Limb (tissue), 2 donors: ENCODE measurements around the gene STK25.
"Not testable (repeated sequence)": the region's sequence is repeated elsewhere in the genome, so short reads cannot be mapped to it uniquely, and the experiment has no call there.

Experiments
- DNase-seq, 2 donors: peaks; one replicate each; pipeline ENCODE4 v3.0.0-alpha.2; 2016; ENCODE audit errors: extremely low spot score in 2 of 2

Gene STK25

DNA sequence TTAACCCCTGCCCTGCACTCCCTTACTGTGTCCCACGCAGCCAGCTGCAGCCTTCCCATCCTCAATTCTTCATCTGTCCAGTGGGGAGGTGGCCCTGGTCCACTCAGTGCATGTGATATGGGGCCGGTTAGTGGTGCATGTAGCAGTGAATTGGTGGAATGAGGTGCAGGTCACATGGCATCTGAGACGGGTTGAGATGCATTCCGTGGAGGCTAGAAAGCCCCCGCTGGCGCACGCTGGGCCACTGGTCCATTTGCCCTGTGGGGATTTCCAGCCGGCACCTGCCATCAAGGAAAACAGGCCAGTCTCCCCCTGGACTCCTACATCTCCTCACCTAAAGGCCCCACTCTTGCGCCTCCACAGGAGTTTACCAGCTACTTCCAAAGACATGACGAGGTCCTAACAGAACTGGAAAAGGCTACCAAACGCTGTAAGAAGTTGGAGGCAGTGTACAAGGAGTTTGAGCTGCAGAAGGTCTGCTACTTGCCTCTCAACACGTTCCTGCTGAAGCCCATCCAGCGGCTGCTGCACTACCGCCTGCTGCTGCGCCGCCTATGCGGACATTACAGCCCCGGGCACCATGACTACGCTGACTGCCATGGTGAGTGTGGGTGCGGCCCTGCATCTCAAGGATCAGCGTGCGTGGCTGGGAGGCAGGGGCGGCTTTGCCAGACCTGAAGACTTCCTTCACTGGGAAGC is 40.5 kb downstream of the STK25 start:
- DNase-seq: no peak

DNA sequence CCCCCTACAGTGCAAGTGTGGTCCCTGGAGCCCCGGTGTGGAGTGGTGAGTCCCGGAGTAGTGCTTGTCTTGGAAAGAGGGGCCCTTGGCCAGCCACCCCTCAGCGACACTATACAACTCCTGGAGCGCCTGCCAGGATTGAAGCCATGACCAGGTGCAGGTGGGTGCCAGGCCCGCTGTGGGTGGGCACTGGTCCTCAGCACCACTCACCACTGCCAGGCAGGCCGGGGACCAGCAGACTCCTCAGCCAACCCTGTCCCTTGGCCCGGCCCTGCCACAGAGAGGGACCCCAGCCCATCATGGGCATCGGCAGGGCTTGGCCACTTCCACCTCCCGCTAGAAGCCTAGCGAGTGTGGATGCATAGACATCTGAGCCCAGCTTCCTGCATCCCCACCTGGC is 42.2 kb downstream of the STK25 start:
- no peak for DNase-seq

DNA sequence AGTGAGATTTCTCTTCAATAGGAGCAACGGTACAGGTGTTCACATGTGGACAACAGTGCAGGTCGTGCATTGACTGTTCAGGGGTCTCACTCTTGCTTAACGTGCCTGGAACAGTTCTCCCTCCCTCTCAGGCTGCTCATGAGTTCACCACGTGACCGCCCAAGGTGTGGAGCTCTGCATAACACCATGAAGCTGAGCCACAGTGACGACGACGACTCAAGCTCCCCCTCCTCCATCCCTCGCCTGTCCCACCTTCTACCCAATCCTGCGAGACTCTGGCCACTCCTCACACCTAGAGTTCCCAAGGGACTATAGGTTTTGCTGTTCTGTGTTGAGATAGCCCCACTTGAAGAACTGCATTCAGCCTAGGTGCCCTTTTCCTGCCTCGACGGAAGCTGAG is 42.8 kb downstream of the STK25 start:
- DNase-seq: no peak

DNA sequence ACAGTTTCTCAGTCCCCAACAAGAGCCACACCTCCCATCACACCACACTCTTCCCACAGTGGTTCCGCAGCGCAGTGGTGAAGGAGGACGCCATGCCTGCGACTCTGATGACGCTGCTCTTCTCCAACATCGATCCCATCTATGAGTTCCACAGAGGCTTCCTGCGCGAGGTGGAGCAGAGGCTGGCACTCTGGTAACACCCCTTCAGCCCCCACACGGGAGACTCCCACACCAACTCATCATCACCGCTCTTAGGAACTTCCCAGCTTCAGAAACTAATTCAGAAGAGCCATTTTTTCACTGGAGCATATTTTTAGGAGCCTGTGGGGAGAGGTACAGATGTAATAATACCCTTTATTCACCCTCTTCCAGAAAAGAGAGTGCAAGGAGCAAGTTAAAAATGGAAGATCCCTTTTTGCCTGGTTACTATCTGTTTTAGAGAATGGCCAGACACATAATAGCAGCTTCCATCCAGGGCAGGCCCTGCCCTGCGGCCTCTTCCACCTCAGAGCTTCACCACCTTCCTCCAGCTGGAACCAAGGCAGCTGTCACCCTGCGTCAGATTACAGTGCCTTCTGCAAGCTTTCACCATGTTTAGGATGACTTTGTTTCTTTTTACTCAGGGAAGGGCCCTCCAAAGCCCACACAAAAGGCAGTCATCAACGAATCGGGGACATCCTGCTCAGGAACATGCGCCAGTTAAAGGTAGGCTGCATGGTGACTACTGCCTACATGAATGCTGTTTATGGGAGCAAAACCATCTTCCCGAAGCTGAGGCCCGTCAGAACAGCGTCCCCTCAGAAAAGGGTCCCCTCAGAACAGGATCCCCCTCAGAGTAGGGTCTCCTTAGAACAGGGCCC is 44.9 kb downstream of the STK25 start:
- no peak for DNase-seq

DNA sequence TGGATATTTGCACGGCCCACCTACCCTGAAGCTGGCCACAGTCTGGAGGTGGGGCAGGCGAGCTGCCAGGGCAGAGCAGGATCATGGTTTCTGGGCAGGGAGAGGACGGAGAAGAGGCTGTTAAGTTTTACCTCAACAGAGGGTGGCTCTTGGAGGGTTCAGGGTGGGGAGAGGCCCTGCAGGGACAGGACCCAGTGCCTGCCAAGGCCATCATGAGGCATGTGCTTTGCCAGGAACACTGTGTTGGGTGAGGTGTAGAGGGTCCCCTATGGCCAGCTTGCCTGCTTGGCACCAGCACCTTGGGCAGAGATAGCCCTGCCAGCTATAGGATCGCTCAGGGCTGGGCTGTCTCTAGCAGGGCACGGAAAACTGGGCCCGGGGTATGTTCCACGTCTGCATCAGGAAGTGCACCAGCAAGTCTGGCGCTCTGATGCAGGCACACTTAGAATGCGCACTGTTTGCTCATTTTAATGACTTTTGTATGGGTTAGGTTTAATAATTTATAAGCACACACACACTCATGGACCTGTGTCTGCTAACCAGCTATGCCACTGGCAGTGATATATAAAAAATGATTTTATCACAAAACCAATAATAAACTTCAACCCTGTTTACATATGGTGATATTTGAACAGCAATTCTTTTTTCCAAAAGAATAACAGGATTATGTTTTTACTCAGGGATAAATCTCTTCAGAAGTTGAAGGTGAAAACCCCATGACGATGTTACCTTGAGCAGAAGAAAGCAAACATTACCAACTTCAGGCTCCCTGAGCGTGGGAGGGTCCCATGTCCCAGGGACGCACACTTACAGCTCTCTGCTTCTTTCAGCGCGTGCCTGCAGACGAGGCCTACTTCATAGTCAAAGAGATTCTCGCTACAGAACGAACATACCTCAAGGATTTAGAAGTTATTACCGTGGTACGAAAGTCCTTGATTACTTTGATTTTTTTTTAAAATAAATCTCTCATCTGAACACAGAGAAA is 46.4 kb downstream of the STK25 start:
- no peak for DNase-seq

DNA sequence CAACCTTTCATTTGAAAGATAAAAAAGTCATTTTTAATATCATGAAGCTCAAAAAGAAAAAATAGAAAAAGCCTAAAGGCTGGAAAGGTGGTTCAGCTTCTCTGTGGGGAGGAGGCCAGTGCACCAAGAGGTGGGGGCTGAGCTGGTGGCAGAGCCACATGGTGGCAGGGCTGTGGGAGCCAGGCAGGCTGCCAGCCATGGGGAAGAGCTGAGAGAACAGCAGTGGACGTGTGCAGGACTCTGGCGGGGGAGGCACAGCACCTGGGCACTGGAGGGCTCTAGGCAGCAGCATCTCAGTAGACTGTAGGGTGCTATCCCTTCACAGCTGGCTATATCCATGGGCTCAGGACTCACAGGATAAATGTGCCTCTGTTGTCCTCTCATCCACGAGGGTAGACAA is 47.8 kb downstream of the STK25 start:
- no peak for DNase-seq

DNA sequence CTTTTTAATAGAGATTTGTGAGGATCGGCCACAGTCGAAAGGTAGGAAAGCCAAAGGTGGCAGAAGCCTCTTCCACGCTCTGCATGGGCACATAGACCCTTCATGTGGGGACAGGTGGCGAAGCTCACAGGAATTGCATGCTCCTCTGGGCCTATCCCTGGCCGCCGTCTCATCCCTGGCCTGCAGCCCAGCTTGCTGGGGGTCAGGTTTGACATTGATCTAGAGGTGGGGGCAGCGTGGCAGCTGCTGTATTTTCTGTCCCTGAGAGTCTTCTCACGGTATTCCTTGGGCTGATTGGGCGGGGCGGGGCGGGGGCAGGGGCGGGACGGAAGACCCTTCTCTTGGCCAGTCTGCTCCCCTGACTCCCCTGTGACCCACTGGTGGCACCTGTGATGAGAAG is 48.9 kb downstream of the STK25 start:
- DNase-seq: no peak

DNA sequence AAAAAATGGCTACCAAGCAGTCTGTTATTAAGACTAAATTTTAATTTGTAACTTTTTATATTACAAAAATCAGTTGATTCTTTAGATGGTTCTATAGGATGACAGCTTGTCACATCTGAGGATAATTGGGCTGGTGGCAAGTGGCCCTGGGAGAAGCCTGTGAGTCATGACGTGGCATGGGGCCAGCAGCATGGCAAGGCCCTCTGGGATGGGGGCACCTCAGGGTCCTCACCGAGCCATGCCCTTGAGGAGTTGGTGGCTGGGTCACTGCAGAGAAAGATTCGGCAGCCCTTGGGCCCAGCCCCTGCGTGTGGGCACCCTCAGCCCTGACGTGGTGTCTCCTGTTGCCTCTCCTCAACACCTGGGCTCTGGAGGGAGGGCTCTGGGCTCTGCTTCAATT is 49.7 kb downstream of the STK25 start:
- DNase-seq: no peak

DNA sequence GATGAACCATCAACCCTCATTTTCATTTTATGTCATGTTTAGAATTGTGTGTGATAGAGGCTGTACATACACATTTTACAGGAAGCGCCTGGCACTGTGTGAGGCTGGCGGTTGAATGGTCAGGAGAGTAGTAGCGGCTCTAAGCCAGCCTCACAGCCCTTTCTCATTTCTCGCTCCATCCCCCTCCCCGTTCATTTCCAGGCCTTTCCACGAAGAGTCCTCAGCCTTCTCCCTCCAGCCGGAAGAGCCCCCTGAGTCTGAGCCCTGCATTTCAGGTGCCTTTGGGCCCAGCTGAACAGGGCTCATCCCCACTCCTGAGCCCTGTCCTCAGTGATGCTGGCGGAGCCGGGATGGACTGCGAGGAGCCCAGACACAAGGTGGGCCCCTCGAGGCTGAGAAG is 51.8 kb downstream of the STK25 start:
- DNase-seq: no peak

DNA sequence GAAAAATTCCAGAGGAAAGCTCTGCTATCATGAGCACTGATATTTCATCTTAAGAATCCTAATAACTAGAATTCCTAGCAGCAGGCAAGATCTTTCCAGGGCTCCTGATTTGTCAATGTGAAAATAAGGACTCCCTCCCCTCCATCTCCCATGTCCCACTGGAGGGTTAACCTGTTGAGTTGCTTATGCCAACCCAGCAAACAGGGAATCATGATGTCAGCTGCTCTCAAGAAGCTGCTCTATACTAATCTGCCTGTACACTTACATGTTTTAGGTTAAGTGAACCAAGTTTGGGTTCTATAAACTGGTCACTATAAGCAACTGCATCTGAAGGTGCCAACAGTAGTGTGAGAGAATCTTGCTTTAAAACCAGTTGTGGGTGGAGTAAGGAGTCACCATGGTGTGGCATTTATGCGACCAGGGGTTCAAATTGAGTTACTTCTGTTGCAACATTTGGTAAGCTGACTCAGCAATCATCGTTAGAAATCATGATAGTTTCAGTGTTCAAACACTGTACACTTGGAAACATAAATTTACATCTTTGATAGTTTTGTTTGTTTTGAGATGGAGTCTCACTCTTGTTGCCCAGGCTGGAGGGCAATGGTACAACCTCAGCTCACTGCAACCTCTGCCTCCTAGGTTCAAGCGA is 53.4 kb downstream of the STK25 start:
- no peak for DNase-seq

DNA sequence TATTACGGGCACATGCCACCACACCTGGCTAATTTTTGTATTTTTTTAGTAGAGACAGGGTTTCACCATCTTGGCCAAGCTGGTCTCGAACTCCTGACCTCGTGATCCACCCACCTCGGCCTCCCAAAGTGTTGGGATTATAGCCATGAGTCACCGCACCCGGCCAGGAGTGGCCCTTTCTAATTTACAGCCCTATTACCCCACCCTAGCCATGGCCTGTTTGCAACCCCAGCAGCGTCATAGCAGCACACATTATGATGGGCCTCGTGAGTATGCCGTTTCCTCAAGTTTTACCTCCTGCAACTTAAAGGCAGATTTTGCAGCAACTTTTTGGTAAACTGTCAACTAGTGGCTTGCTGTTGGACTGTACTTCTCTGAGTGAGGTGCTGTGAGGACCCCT is 54.5 kb downstream of the STK25 start:
- not testable (repeated sequence) for DNase-seq

DNA sequence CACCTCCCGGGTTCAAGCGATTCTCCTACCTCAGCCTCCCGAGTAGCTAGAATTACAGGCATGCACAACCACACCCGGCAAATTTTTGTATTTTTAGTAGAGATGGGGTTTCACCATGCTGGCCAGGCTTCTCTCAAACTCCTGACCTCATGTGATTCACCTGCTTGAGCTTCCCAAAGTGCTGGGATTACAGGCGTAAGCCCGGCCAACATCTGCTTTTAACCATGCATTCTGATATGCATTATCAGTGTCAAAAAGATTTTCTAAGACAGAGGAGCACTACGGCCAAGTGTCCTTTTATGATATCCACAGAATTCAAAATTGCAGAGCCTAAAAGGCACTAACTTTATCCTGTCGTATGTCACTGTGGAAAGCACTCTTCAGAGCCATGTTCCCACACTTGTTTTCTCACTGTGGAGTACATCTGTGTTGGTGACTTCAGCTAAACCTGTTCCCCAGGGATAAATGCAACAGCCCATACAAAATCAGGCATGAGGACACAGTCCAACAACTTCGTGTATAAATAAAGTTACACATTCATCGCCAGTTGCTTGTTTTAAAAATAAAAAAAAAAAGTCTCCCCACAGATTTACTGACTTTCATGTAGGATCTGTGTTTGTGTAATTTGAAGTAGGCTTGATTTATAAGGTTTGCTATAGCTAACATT is 56.4 kb downstream of the STK25 start:
- DNase-seq: peak in 1 of 2 donors; percentile 20

DNA sequence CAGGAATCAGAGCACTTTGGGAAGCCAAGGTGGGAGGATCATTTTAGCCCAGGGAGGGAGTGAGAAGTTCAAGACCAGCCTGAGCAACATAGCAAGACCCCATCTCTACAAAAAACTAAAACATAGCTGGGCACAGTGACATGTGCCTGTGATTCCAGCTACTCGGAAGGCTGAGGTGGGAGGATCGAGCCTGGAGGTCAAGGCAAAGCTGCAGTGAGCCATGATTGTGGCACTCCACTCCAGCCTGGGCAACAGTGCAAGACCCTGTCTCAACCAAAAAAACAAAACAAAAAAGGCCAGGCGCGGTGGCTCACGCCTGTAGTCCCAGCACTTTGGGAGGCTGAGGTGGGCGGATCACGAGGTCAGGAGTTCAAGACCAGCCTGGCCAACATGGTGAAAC is 58.3 kb downstream of the STK25 start:
- DNase-seq: not testable (repeated sequence)

DNA sequence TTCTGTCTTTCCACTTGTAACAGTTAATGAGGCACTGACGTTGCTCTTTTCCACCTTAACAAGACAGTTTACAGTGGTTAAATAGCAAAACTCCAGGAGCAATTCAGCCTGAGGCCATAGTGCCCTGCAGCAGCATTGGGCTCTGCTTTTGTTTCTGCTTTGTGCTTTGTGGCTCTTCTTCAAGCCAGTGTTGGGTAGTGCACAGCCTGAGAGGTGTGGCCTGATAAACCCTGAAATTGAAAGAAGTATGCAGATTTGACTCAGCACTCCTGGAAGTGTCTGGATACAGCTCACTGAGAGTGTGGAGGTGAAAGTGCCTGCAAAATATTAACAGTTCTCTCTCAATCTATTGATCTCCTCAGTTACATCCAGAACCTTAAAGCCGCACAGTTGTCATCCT is 63.0 kb downstream of the STK25 start:
- DNase-seq: no peak

DNA sequence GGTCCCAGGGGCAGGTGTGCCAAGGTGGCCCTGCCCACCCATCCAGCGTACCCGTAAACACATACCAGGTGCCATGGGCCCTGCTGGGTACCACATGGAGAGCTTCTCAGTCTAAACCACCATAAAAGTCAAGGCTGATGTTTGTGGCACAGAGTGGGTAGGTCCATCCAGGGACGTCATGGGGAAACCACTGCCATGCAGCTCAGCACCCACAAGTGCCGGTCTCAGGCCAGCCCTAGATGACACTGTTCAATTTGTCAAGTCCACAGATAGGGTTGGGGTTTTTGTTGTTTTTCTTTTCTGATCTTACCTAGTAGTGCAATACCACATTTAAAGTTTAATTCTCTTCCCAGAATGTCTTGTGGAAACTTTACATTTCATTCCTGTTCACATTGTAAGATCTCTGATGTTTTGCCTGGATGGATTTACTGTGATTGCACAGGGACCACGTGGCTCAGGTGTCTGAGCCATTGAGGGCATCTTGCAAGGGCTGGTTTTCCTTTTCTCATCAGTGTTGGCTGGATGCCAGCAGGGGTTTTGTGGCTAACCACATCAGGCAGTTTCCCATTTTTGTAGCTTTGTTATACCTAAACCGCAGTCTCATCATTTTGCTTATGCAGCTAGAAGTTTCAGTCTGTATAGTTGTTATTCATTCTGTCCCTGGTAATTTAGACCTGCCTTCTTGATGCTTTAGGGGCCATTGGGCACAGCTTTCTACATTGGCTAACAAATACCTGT is 64.7 kb downstream of the STK25 start:
- no peak for DNase-seq
